ENCODE measurements around the gene OR4D6.
"Not testable (repeated sequence)": the region's sequence is repeated elsewhere in the genome, so short reads cannot be mapped to it uniquely, and the experiment has no call there.

OR4D6 gene

GRCh38 chr11:59456661-59457060 is at the start of gene OR4D6:
TSS of gene OR4D6 (plus strand) at chr11:59456961. CDS start at chr11:59456961, 0 bp downstream.
- no peak for DNase-seq

GRCh38 chr11:59413646-59414045 is 43.1 kb upstream of the OR4D6 start:
- no peak for DNase-seq

- no peak for DNase-seq
These were observed 41.6 kb upstream of the OR4D6 start for GRCh38 chr11:59415111-59415510.

- no peak for DNase-seq
These were observed 40.1 kb upstream of the OR4D6 start for GRCh38 chr11:59416613-59417012.

- DNase-seq: no peak
These were observed 39.7 kb upstream of the OR4D6 start for GRCh38 chr11:59417023-59417422.

GRCh38 chr11:59418156-59418555 is 38.6 kb upstream of the OR4D6 start:
- no peak for DNase-seq

GRCh38 chr11:59423835-59424234 is 32.9 kb upstream of the OR4D6 start:
- no peak for DNase-seq

- DNase-seq: no peak
These were observed 31.6 kb upstream of the OR4D6 start for GRCh38 chr11:59425131-59425530.

- no peak for DNase-seq
These were observed 30.2 kb upstream of the OR4D6 start, which contains the start of gene OR5A2 for GRCh38 chr11:59426361-59427067. TSS of gene OR5A2 (minus strand) at chr11:59426413. CDS start at chr11:59422953, 3,460 bp downstream.

- DNase-seq: no peak
These were observed 29.7 kb upstream of the OR4D6 start for GRCh38 chr11:59427068-59427382.

GRCh38 chr11:59429924-59430516 is 26.7 kb upstream of the OR4D6 start:
- no peak for DNase-seq

GRCh38 chr11:59436169-59436568 is 20.6 kb upstream of the OR4D6 start, which contains the start of gene OR5A1:
TSS of gene OR5A1 (plus strand) at chr11:59436469. CDS start at chr11:59443169, 6,700 bp downstream.
- DNase-seq: no peak

GRCh38 chr11:59437770-59438169 is 19.0 kb upstream of the OR4D6 start:
- no peak for DNase-seq

GRCh38 chr11:59445624-59446023 is 11.1 kb upstream of the OR4D6 start:
- DNase-seq: not testable (repeated sequence)

GRCh38 chr11:59448484-59448883 is 8.3 kb upstream of the OR4D6 start:
- DNase-seq: no peak

- no peak for DNase-seq
These were observed 3.2 kb downstream of the OR4D6 start for GRCh38 chr11:59459916-59460315.

- DNase-seq: no peak
These were observed 6.5 kb downstream of the OR4D6 start for GRCh38 chr11:59463190-59463641.

GRCh38 chr11:59473015-59473414 is 16.3 kb downstream of the OR4D6 start, which contains the start of gene OR4D10:
TSS of gene OR4D10 (plus strand) at chr11:59473315. CDS start at chr11:59477430, 4,115 bp downstream.
- DNase-seq: no peak

- DNase-seq: no peak
These were observed 18.4 kb downstream of the OR4D6 start for GRCh38 chr11:59475176-59475575.

GRCh38 chr11:59479906-59480305 is 23.1 kb downstream of the OR4D6 start:
- no peak for DNase-seq

- no peak for DNase-seq
These were observed 23.6 kb downstream of the OR4D6 start for GRCh38 chr11:59480359-59480758.

GRCh38 chr11:59501931-59502330 is 45.2 kb downstream of the OR4D6 start:
- no peak for DNase-seq

- no peak for DNase-seq
These were observed 46.5 kb downstream of the OR4D6 start, which contains the start of gene OR4D11 for GRCh38 chr11:59503276-59503675. TSS of gene OR4D11 (plus strand) at chr11:59503576. CDS start at chr11:59503576, 0 bp downstream.
